HG03039 (cell line): ENCODE results near the gene TTLL7.

ENCODE experiments used
- ATAC-seq: cut with Tn5 transposase; IDR thresholded peaks from one replicate; pipeline ENCODE4 v1.9.1; 2021; ENCODE audit warnings: mild to moderate bottlenecking, moderate library complexity; ENCODE audit not compliant: unreplicated experiment

TTLL7 gene

DNA sequence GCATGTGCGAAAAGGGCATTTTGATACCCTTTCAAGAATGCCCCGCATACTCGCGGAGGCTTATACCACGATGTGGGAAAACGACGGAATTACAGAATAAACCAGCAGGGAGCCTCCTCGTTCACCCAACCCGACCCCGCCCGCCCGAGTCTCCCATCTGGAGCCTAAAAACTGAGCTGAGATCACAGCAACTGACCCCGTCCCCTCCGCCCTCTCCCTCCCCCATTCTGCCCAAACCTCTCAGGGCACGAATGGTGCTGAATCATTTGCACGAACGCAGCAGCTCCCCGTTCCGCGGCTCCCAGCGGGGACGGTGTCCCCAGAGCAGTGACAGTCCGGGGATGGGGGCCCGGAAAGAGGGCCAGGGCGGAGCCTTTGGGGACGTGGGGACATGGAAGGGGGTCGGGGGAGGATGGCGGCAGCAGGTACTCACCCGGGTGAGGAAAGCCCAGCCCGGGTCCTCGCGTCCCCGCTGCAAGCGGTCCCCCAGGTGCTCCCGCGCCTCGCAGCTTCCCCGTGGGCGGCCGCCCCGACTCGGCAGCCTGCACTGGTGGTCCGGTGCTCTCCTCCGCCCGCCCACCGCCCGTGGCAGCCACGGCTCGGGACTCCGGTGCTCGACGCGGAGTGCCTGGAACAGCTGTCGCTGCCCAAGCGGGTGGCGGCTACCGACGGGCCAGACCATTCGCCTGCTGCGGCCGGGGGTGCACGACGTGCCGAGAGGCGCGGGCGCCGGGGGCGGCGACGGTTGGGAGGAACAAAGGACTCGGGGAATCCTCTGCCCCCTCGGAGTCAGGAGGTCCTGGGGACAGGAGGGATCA, at the start of gene TTLL7:
TTLL7 (minus strand) TSS at position 635 of the 818 bp plus-strand sequence. CDS start 46,921 bp downstream, outside the sequence.
- peak; percentile 91 for ATAC-seq

DNA sequence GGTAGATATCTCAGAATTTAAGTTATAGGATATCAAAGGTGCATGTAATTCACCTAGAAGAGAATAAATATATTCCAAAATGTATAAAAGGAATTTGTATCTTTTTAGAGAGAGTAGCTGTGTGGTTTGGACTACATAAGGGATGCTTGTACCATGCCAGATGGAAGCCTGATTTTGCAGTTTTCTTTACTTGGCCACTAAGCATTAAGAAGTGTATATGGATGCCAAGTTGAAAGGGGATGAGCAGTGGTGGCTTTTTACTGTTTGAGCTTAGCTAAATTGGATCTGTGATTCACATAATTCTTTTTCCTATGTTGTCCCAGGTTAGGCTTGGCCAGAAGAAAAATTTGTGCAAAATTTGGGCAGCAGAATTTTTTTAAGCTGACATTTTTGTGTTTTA, 43.5 kb upstream of the TTLL7 start:
- ATAC-seq = no peak

DNA sequence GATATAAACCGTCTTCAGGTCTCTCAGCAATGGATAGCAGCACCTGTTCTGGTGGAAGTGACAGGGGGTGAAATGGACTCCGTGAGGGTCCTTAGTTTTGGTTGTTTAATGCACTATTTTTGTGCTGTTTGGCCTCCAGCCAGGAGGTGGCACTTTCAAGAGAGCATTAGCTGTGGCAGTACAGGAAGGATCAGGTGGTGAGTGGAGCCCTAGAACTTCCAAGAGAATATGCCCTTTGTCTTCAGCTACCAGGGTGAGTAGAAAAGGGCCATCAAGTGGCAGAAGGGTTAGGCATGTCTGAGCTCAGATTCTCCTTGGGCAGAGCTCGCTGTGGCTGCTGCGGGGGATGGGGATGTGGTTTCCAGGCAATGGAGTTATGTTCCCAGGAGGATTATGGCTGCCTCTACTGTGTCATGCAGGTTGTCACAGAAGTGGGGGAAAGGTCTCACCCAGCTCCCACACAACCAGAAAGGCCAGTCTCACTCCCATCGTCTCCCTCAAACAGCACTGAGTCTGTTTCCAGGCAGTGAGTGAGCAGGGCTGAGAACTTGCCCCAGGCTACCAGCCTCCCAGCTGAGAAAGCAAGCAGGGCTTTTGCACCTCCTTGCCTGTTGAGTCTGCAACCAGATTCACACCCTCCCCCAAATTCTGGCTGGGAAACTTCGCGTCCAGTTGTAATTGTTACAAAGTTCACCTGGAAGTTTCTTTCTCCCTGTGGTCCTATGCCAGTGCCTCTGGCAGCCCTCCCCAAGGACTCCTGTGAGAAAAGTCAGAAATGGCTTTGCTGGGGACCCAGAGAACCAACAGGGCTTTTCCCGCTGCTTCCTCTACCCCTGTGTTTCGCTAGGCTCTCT, 39.1 kb upstream of the TTLL7 start:
- no peak for ATAC-seq

DNA sequence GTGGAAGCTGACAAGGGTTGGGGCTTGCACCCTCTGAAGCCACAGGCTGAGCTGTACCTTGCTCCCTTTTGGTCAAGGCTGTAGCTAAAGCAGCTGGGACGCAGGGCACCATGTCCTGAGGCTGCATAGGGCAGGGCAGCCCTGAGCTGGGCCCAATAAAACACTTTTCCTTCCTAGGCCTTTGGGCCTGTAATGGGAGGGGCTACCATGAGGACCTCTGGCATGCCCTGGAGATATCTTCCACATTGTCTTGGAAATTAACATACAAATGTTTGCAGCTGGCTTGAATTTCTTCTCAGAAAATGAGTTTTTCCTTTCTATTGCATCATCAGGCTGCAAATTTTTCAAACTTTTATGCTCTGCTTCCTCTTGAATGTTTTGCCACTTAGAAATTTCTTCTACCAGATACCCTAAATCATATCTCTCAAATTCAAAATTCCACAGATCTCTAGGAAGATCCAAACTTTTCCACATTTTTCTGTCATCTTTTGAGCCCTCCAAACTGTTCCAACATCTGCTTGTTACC, 32.9 kb upstream of the TTLL7 start:
- no peak for ATAC-seq

- no peak for ATAC-seq
Observed at GRCh38 chr1:84027368-84027767, 28.4 kb upstream of the TTLL7 start.

DNA sequence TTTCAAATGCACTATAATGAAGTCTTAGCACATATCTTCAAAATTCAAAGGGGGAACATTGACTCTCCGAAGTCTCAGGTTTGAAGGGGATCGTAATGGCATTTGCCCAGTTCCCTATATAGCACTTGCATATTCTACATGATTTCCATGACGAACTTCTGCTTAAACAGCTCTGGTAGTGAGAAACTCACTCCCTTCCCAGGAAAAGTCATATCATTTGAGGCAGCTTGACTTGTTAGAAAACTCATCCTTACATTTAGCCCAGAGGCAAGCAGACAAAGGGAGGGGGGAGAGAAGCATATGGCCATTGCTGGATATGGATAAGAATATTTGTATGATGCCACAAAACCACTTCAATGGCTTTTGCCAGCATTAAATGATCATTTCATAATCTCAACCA, 27.0 kb upstream of the TTLL7 start:
- no peak for ATAC-seq

DNA sequence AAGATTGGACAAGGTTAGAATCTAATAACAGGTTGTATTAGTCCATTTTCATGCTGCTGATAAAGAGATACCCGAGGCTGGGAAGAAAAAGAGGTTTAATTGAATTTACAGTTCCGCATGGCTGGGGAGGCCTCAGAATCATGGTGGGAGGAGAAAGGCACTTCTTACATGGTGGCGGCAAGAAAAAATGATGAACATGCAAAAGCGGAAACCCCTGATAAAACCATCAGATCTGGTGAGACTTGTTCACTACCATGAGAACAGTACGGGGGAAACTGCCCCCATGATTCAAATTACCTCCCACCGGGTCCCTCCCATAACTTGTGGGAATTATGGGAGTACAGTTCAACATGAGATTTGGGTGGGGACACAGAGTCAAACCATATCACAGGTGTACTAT, 22.9 kb upstream of the TTLL7 start:
- no peak for ATAC-seq

- ATAC-seq = no peak
Observed at GRCh38 chr1:84020151-84020550, 21.2 kb upstream of the TTLL7 start.

GRCh38 chr1:84019217-84019616, 20.3 kb upstream of the TTLL7 start:
- ATAC-seq = no peak

- ATAC-seq = no peak
Observed at GRCh38 chr1:84013708-84014107, 14.8 kb upstream of the TTLL7 start.

GRCh38 chr1:84012018-84012417, 13.1 kb upstream of the TTLL7 start:
- no peak for ATAC-seq

- ATAC-seq = no peak
Observed at GRCh38 chr1:84010136-84010535, 11.2 kb upstream of the TTLL7 start.

GRCh38 chr1:84008631-84009030, 9.7 kb upstream of the TTLL7 start:
- ATAC-seq = no peak

DNA sequence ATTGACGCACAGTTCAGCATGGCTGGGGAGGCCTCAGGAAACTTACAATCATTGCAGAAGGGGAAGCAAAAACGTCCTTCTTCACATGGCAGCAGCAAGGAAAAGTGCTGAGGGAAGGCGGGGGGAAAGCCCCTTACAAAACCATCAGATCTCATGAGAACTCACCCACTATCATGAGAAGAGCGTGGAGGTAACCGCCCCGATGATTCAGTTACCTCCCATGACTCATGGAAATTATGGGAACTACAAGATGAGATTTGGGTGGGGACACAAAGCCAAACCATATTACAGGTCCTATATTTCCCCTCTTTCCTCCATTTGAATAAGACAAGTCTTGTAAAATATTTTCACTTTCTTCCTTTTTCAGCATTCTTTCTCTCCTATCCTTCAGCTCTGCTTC, 7.7 kb upstream of the TTLL7 start:
- ATAC-seq = no peak

DNA sequence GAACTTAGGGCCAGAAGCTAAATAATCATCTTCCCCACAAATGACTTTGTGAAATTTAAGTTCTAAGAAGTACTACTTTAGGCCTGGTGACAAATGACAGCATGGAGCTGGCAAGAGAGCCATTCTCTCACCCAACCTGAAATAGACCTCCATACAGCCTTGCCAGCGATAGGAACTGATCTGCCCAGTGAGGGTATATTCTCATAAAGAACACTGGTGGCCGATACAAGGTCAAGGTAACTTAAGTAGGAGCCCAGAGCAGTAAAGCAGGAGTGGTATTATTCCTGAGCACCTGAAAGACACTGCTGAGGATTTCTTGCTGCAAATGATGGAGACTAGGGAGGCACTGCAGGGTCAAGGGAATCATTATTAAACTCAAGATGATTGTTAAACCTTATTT, 2.6 kb upstream of the TTLL7 start:
- no peak for ATAC-seq

GRCh38 chr1:84000954-84001495, 2.1 kb upstream of the TTLL7 start:
- no peak for ATAC-seq

DNA sequence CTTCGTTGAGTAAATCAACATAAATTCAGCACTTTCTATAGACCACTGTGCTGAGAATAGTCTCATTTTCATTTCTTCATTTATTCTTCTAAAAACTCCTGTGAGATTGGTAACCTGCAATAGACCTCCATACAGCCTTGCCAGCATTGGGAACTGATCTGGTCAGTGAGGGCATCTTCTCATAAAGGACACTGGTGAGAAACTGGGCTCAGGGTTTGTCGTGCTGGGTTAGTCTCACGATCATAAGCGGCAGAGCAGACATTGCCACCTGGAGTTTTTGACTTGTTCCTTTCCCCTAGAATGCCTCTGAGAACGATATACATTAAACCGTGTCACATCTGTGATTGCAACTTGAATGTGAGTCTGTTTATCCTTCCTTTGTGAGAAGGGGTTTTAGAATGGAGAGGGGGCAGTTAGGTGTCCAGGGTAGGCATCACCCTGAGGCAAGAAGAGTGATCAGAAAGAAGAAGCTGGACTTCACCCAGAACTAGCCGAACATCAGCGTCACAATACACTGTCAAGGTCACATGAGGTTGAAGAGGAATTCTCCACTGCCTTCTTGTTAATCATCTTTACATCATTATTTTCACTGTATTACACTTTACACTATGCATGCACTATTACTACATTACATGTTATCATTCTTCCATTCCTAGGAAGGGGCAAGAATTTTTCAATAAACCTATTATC, 1.4 kb upstream of the TTLL7 start:
- ATAC-seq = no peak

DNA sequence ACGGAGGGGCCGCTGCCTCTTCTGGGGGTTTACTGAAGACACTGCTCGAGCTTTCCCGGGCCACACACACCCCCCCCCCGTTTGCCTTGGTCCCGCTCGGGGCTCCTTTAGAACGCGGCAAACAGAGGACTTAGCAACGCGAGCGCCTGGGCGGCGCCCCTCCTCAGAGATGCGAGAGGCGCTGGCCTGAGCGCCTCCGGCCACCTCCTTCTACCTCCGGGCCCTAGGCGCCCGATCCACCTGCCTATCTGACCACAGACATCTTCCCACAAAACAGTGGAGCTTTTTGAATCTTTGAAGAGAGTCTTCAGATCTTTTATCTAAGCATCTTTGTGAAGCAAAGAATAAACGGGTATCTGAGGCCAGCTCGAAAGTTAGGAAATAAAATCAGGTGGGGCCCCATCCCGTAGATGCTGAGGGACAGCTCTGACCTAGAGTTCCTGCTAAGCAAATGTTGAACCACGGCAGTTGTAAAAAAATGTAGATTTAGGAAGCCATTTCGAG, 436 bp upstream of the TTLL7 start:
- ATAC-seq = peak; percentile 77

GRCh38 chr1:83998205-83998497, 781 bp downstream of the TTLL7 start:
- ATAC-seq = no peak

DNA sequence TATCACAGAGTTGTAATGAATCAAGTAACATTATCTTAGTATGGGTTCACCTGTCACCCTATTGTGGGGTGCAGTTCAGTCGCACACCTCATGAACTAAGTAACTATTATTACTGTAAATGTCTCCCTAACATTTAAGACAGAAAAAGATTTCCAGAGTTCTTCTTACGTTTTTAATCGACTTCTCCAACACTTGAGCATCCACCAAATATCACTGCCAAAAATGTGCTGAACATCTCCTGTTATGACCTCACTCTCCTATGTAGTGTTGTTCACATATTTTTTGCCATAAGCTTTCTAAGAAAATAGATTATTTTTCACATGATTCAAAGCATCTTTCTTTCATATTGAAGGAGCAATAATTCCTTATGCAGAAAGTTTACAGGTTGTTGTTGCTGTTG, 1.3 kb downstream of the TTLL7 start:
- no peak for ATAC-seq

DNA sequence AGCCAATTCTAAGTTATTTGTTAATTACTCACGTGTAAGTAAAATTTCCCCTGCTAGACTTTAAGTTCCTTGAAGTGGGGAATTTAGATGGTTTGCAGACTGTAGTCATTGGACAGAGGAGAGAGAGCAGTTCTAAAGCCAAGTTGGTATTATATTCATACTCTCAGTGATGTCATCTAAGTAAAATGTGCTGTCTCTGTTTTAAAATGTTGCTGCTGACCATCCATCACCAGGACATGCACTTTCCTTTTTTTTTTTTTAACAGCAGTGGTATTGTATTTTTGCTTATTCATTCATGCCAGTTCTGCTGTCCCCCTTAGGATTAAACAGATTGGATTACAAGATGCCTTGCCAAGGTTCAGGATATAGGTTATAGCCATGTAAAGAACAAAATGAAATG, 2.3 kb downstream of the TTLL7 start:
- ATAC-seq = no peak
